Upper lobe of left lung (tissue), 4 donors: ENCODE measurements around the gene ZNF668.

Experiments used
- CTCF ChIP-seq, 6 experiments: fragments of 450-650 bp in 4 of 6; fragments of 200-600 bp in 2 of 6; sonication (generic) in 2 of 6; IDR thresholded peaks; one replicate each; pipeline ENCODE4 v1.5.1; 2016 to 2019; ENCODE audit warnings: antibody characterized with exemption in 6 of 6
- EP300 ChIP-seq, 4 donors: sonication (generic); formaldehyde crosslinking; IDR thresholded peaks; one replicate each; pipeline ENCODE4 v1.5.1; 2017; ENCODE audit warnings: antibody characterized with exemption in 4 of 4, control low read depth in 2 of 4

DNA sequence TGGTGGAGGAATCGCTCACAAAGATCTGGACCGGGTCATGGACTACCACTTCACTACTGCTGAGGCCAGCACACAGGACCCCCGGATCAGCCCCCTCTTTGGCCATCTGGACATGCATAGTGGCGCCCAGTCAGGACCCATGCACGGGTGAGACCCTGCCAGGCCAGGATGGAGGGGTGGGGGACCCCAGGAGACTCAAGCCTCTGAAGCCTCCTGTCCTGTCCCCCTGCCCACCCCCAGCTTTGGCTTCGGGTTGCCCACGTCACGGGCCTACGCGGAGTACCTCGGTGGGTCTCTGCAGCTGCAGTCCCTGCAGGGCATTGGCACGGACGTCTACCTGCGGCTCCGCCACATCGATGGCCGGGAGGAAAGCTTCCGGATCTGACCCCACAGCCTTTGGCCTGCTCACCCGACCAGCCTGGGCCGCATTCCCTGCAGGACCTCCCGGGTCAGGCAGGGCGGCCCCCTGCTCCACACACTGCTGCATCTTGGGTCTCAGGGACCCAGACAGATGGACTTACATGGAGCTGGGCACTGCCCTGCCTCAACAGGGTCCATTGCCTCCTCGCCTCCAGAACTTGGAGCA is 37.9 kb upstream of the ZNF668 start:
- no peak for TF ChIP-seq CTCF (IDR thresholded peaks at IDR 0.05)
- no peak for TF ChIP-seq EP300 (IDR thresholded peaks at IDR 0.05)
